DOHH2 (cell line): ENCODE measurements around the gene RIPPLY2.
"Not testable (repeated sequence)": the region's sequence is repeated elsewhere in the genome, so short reads cannot be mapped to it uniquely, and the experiment has no call there.

Experiments
- H3F3A ChIP-seq: fragments of 200-600 bp; sonication (generic), shearing (Covaris generic); 2 replicates; pipeline ENCODE4 v1.6.0; 2016; ENCODE audit warnings: antibody characterized with exemption, mild to moderate bottlenecking; ENCODE audit not compliant: control insufficient read depth, insufficient read depth
- H3K27ac ChIP-seq: fragments of 200-600 bp; sonication (generic); 2 replicates; pipeline ENCODE4 v1.5.1; 2014; ENCODE audit warnings: low read depth, mild to moderate bottlenecking, low read length, moderate library complexity
- H3K27me3 ChIP-seq: fragments of 200-600 bp; sonication (generic); 2 replicates; pipeline ENCODE4 v1.6.1; 2014; ENCODE audit warnings: mild to moderate bottlenecking, low read length, mixed read lengths; ENCODE audit not compliant: control insufficient read depth
- H3K36me3 ChIP-seq: fragments of 200-600 bp; sonication (generic); 2 replicates; pipeline ENCODE4 v1.6.1; 2014; ENCODE audit warnings: mild to moderate bottlenecking, low read length, moderate library complexity, mixed read lengths; ENCODE audit not compliant: control insufficient read depth
- H3K4me1 ChIP-seq: fragments of 200-600 bp; sonication (generic); 2 replicates; pipeline ENCODE4 v1.6.1; 2014; ENCODE audit warnings: mild to moderate bottlenecking, low read length, mixed read lengths; ENCODE audit not compliant: control insufficient read depth
- H3K4me2 ChIP-seq: fragments of 200-600 bp; sonication (generic); 2 replicates; pipeline ENCODE4 v1.6.0; 2014; ENCODE audit warnings: mild to moderate bottlenecking, low read length, moderate library complexity
- H3K4me3 ChIP-seq: fragments of 200-600 bp; sonication (generic); 2 replicates; pipeline ENCODE4 v1.5.1; 2014; ENCODE audit warnings: mild to moderate bottlenecking, low read length, mixed read lengths
- H3K79me2 ChIP-seq: fragments of 200-600 bp; sonication (generic); 2 replicates; pipeline ENCODE4 v1.6.1; 2014; ENCODE audit warnings: mild to moderate bottlenecking, low read length, mixed read lengths; ENCODE audit not compliant: control insufficient read depth
- H3K9me2 ChIP-seq: fragments of 200-600 bp; sonication (generic); replicated peaks from 2 replicates; pipeline ENCODE4 v1.6.1; 2014; ENCODE audit warnings: mild to moderate bottlenecking, low read length, mixed read lengths; ENCODE audit not compliant: control insufficient read depth
- H3K9me3 ChIP-seq: fragments of 200-600 bp; sonication (generic); 2 replicates; pipeline ENCODE4 v1.6.1; 2014; ENCODE audit warnings: antibody characterized with exemption, low read length, mixed read lengths; ENCODE audit not compliant: control insufficient read depth, insufficient read depth
- H4K20me1 ChIP-seq: fragments of 200-600 bp; sonication (generic); 2 replicates; pipeline ENCODE4 v1.6.0; 2014; ENCODE audit warnings: low read depth, mild to moderate bottlenecking, antibody characterized with exemption, low read length, moderate library complexity; ENCODE audit not compliant: control insufficient read depth, insufficient read depth
- EZH2phosphoT487 ChIP-seq: fragments of 200-600 bp; sonication (generic); IDR thresholded peaks from 2 replicates; pipeline ENCODE4 v1.6.1; 2017; ENCODE audit warnings: borderline replicate concordance, mild to moderate bottlenecking, antibody characterized with exemption, low read length, moderate library complexity, mixed read lengths
- TF ChIP-seq, protein P1 (sequence below): fragments of 200-600 bp; sonication (generic); IDR thresholded peaks from one replicate; pipeline ENCODE4 v1.5.1; 2014; ENCODE audit warnings: antibody characterized with exemption, mild to moderate bottlenecking, low read depth, low read length; ENCODE audit not compliant: poor library complexity, severe bottlenecking

Gene RIPPLY2, protein sequence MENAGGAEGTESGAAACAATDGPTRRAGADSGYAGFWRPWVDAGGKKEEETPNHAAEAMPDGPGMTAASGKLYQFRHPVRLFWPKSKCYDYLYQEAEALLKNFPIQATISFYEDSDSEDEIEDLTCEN

GRCh38 chr6:83853178-83854000, at the start of gene RIPPLY2:
Gene RIPPLY2 (plus strand): TSS chr6:83853360. CDS start chr6:83853417, 57 bp downstream.
- Histone ChIP-seq H3K27me3 (peaks cover 2% of the 10 kb centered on the region), H3K4me2 (no peak within 1 kb of the TSS), H3K27ac (no peak within 1 kb of the TSS)

GRCh38 chr6:83803492-83803891, 49.7 kb upstream of the RIPPLY2 start:
- H3K4me1 ChIP-seq, H3K27ac ChIP-seq: not testable (repeated sequence)

More at GRCh38 chr6:83853178-83854000, at the start of gene RIPPLY2:
- H4K20me1 ChIP-seq = no peaks in the 10 kb centered on the region
- H3K4me3 ChIP-seq = no peak within 1 kb of the TSS
- H3K36me3 ChIP-seq = no peaks in the 10 kb centered on the region
- no peaks in the 10 kb centered on the region for H3K4me1 ChIP-seq
- H3K79me2 ChIP-seq = no peaks in the 10 kb centered on the region
- H3F3A ChIP-seq = no peaks in the 10 kb centered on the region
- no peaks in the 10 kb centered on the region for H3K9me2 ChIP-seq
- TF ChIP-seq, protein P1, sequence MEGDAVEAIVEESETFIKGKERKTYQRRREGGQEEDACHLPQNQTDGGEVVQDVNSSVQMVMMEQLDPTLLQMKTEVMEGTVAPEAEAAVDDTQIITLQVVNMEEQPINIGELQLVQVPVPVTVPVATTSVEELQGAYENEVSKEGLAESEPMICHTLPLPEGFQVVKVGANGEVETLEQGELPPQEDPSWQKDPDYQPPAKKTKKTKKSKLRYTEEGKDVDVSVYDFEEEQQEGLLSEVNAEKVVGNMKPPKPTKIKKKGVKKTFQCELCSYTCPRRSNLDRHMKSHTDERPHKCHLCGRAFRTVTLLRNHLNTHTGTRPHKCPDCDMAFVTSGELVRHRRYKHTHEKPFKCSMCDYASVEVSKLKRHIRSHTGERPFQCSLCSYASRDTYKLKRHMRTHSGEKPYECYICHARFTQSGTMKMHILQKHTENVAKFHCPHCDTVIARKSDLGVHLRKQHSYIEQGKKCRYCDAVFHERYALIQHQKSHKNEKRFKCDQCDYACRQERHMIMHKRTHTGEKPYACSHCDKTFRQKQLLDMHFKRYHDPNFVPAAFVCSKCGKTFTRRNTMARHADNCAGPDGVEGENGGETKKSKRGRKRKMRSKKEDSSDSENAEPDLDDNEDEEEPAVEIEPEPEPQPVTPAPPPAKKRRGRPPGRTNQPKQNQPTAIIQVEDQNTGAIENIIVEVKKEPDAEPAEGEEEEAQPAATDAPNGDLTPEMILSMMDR = no peak
- TF ChIP-seq EZH2phosphoT487 = no peak
- H3K9me3 ChIP-seq = peaks cover 4% of the 10 kb centered on the region; the same call in 1 of the 2 replicates

GRCh38 chr6:83804886-83805285, 48.3 kb upstream of the RIPPLY2 start:
- no peaks in the 10 kb centered on the region for H3K79me2 ChIP-seq
- no peaks in the 10 kb centered on the region for H3K9me3 ChIP-seq
- H4K20me1 ChIP-seq = no peaks in the 10 kb centered on the region

More at GRCh38 chr6:83803492-83803891, 49.7 kb upstream of the RIPPLY2 start:
- not testable (repeated sequence) for H3K9me3 ChIP-seq, H3K27me3 ChIP-seq, H3K9me2 ChIP-seq, H3K36me3 ChIP-seq, H3K79me2 ChIP-seq, H3K4me2 ChIP-seq, H3K4me3 ChIP-seq, H4K20me1 ChIP-seq, H3F3A ChIP-seq

More at GRCh38 chr6:83804886-83805285, 48.3 kb upstream of the RIPPLY2 start:
- Histone ChIP-seq H3K9me2 (no peaks in the 10 kb centered on the region), H3K4me3 (no peak overlapping the region), H3K4me1 (no peaks in the 10 kb centered on the region), H3F3A (no peaks in the 10 kb centered on the region), H3K4me2 (no peak overlapping the region), H3K36me3 (no peaks in the 10 kb centered on the region), H3K27ac (no peak overlapping the region), H3K27me3 (no peaks in the 10 kb centered on the region)
- TF ChIP-seq EZH2phosphoT487 = no peak
- TF ChIP-seq, protein P1 = no peak
